ENCODE data around the gene MDP1. TPM values are rescaled to one million over a fixed set of nuclear protein-coding genes. Genes with fewer than 3 reads are reported as not detected.
"Not testable (repeated sequence)": the region's sequence is repeated elsewhere in the genome, so short reads cannot be mapped to it uniquely, and the experiment has no call there.

The MDP1 gene
- total and polyA plus RNA-seq, 10 donors, result 11.0 to 39.6 (median 22.4) TPM

DNA sequence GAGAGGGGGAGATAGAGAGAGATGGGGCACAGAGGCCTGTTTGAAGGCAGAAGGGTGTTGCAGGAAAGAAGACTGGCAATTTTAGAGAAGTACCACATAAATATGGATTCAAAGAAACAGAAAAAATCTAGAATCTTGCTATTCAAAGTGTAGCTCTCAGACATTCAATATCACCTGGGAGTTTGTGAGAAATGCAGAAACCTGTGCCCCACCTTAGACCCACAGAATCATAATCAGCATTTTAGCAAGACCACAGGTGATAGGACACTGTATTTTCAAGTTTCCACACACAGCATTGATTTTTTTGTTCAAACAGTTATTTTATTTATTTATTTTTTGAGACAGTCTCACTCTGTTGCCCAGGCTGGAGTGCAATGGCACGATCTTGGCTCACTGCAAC, 13.0 kb upstream of the MDP1 start:
- H3K27me3 ChIP-seq (replicated peaks in 1 of 7), result no peaks in the 10 kb centered on the region
- no peak overlapping the region for H3K4me3 ChIP-seq
- TF ChIP-seq, protein P1, sequence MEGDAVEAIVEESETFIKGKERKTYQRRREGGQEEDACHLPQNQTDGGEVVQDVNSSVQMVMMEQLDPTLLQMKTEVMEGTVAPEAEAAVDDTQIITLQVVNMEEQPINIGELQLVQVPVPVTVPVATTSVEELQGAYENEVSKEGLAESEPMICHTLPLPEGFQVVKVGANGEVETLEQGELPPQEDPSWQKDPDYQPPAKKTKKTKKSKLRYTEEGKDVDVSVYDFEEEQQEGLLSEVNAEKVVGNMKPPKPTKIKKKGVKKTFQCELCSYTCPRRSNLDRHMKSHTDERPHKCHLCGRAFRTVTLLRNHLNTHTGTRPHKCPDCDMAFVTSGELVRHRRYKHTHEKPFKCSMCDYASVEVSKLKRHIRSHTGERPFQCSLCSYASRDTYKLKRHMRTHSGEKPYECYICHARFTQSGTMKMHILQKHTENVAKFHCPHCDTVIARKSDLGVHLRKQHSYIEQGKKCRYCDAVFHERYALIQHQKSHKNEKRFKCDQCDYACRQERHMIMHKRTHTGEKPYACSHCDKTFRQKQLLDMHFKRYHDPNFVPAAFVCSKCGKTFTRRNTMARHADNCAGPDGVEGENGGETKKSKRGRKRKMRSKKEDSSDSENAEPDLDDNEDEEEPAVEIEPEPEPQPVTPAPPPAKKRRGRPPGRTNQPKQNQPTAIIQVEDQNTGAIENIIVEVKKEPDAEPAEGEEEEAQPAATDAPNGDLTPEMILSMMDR (IDR thresholded peaks at IDR 0.05 in 8 of 11, conservative IDR thresholded peaks at IDR 0.05 in 3 of 11), result no peak
- TF ChIP-seq POLR2AphosphoS5 (IDR thresholded peaks at IDR 0.05), result no peak
- TF ChIP-seq POLR2A (IDR thresholded peaks at IDR 0.05), result no peak
- WGBS, 5 donors, result 0 to 91% (median 0%) methylated on average over 1 of the region's 1 CpG
- peaks cover 0 to 35% (median 7%) of the 10 kb centered on the region in 6 donors for H3K36me3 ChIP-seq
- intact Hi-C loops (cut with DNase I; ENCODE audit: low total_unique reads), result no loop called here
- H3K9me3 ChIP-seq, result no peaks in the 10 kb centered on the region
- peaks cover 20 to 78% (median 35%) of the 10 kb centered on the region in 6 donors for H3K4me1 ChIP-seq
- H3K27ac ChIP-seq, result no peak overlapping the region
- DNase-seq, result no peak

- no peak for DNase-seq
- intact Hi-C loops (cut with DNase I; ENCODE audit: low total_unique reads), result no loop called here
- WGBS, 5 donors, result 83 to 92% (median 86%) methylated on average over 1 of the region's 1 CpG
- H3K4me1 ChIP-seq, result peaks cover 9 to 60% (median 21%) of the 10 kb centered on the region in 6 donors
- H3K4me3 ChIP-seq, result no peak overlapping the region
- no peaks in the 10 kb centered on the region for H3K9me3 ChIP-seq
- no peak overlapping the region for H3K27ac ChIP-seq
- peaks cover 0 to 34% (median 7%) of the 10 kb centered on the region in 6 donors for H3K36me3 ChIP-seq
- H3K27me3 ChIP-seq (replicated peaks in 1 of 7), result no peaks in the 10 kb centered on the region
- TF ChIP-seq POLR2A (IDR thresholded peaks at IDR 0.05), result no peak
These were observed 10.6 kb upstream of the MDP1 start for GRCh38 chr14:24226473-24226872.

GRCh38 chr14:24224618-24225071, 8.8 kb upstream of the MDP1 start:
- no peak overlapping the region for H3K27ac ChIP-seq
- H3K9me3 ChIP-seq, result no peaks in the 10 kb centered on the region
- H3K4me3 ChIP-seq, result no peak overlapping the region
- WGBS, 5 donors, result 82 to 88% (median 87%) methylated on average over 7 of the region's 7 CpGs
- H3K36me3 ChIP-seq, result peaks cover 0 to 34% (median 7%) of the 10 kb centered on the region in 6 donors
- TF ChIP-seq POLR2AphosphoS5 (IDR thresholded peaks at IDR 0.05), result no peak
- TF ChIP-seq POLR2A (IDR thresholded peaks at IDR 0.05), result no peak
- TF ChIP-seq, protein P1 (IDR thresholded peaks at IDR 0.05 in 8 of 11, conservative IDR thresholded peaks at IDR 0.05 in 3 of 11), result no peak
- intact Hi-C loops (cut with DNase I; ENCODE audit: low total_unique reads), result no loop called here
- no peaks in the 10 kb centered on the region for H3K27me3 ChIP-seq (replicated peaks in 1 of 7)
- no peak for DNase-seq
- H3K4me1 ChIP-seq, result peaks cover 0 to 43% (median 8%) of the 10 kb centered on the region in 6 donors

DNA sequence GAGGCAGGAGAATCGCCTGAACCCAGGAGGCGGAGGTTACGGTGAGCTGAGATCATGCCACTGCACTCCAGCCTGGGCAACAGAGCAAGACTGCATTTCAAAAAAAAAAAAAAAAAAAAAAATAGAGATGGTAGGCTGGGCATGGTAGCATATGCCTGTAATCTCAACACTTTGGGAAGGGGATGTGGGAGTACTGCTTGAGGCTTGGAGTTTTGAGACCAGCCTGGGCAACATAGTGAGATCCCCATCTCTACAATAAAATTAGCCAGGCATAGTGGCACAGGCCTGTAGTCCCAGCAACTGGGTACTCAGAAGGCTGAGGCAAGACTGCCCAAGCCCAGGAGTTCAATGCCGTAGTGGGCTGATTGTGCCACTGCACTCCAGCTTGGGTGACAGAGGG, 7.1 kb upstream of the MDP1 start:
- DNase-seq; H3K27ac ChIP-seq; H3K4me3 ChIP-seq; H3K9me3 ChIP-seq; H3K27me3 ChIP-seq (replicated peaks in 1 of 7); intact Hi-C loops (cut with DNase I; ENCODE audit: low total_unique reads): not testable (repeated sequence)
- WGBS, 5 donors, result 92 to 98% (median 97%) methylated on average over 4 of the region's 4 CpGs
- Histone ChIP-seq H3K4me1 (peaks cover 0 to 28% (median 3%) of the 10 kb centered on the region in 6 donors), H3K36me3 (peaks cover 0 to 33% (median 5%) of the 10 kb centered on the region in 6 donors)

DNA sequence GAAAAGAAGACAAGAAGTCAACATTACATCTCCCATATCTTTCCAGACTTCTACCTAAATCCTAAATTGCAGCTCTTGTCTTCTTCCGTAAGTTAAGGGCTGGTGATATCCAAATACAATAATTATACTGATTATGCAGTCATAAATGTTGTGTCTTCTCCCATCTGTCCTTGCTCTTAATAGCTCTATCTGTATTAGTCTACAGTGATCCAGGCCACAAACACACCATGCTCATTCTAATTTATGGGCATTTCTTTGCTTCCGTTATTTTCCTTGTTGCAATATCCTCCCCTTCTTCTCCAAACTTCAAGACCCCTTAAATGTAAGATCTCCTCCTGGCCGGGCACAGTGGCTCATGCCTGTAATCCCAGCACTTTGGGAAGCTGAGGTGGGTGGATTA, 3.7 kb upstream of the MDP1 start:
- Histone ChIP-seq H3K36me3 (peaks cover 0 to 27% (median 7%) of the 10 kb centered on the region in 6 donors), H3K27me3 (replicated peaks in 1 of 7) (no peaks in the 10 kb centered on the region), H3K4me3 (no peak overlapping the region), H3K4me1 (peaks cover 8 to 26% (median 18%) of the 10 kb centered on the region in 6 donors), H3K9me3 (no peaks in the 10 kb centered on the region), H3K27ac (no peak overlapping the region)
- DNase-seq, result no peak
- intact Hi-C loops (cut with DNase I; ENCODE audit: low total_unique reads), result no loop called here
- 43 to 58% (median 53%) methylated on average over 3 of the region's 3 CpGs for WGBS, 5 donors
- TF ChIP-seq POLR2AphosphoS5 (IDR thresholded peaks at IDR 0.05) (no peak), POLR2A (IDR thresholded peaks at IDR 0.05) (no peak)
- TF ChIP-seq, protein P1 (IDR thresholded peaks at IDR 0.05 in 8 of 11, conservative IDR thresholded peaks at IDR 0.05 in 3 of 11), result no peak

All from spleen (tissue), 11 donors.